Stimulated activated naive CD8-positive, alpha-beta T cell treated with anti-CD3 and anti-CD28 coated beads, Interleukin-15, Interleukin-2, amounts not matched to agents 100 ng/mL and 50 ng/mL, for 24 hours (primary cell): ENCODE measurements around the gene RHOV.
"Not testable (repeated sequence)": the region's sequence is repeated elsewhere in the genome, so short reads cannot be mapped to it uniquely, and the experiment has no call there.

Source experiments
- H3K27ac Mint-ChIP-seq: one replicate; pipeline ENCODE4 v1.8.0; 2021; ENCODE audit warnings: mild to moderate bottlenecking, mixed read lengths
- H3K27me3 Mint-ChIP-seq: one replicate; pipeline ENCODE4 v1.8.0; 2021; ENCODE audit warnings: mixed read lengths
- H3K36me3 Mint-ChIP-seq: one replicate; pipeline ENCODE4 v1.8.0; 2021; ENCODE audit warnings: low read depth, mixed read lengths
- H3K4me1 Mint-ChIP-seq: one replicate; pipeline ENCODE4 v1.8.0; 2021; ENCODE audit warnings: low read depth, mixed read lengths
- H3K4me3 Mint-ChIP-seq: one replicate; pipeline ENCODE4 v1.8.0; 2021; ENCODE audit warnings: mild to moderate bottlenecking, mixed read lengths
- H3K9me3 Mint-ChIP-seq: one replicate; pipeline ENCODE4 v1.8.0; 2021; ENCODE audit warnings: mixed read lengths

The RHOV gene

GRCh38 chr15:40869686-40870085, 4.3 kb downstream of the RHOV start:
- Mint-ChIP-seq H3K27me3 (peaks cover 6% of the 10 kb centered on the region), H3K4me1 (peaks cover 22% of the 10 kb centered on the region), H3K9me3 (no peaks in the 10 kb centered on the region), H3K4me3 (no peak overlapping the region), H3K27ac (no peak overlapping the region), H3K36me3 (no peaks in the 10 kb centered on the region)

- Mint-ChIP-seq H3K9me3 (no peaks in the 10 kb centered on the region), H3K4me1 (peaks cover 12% of the 10 kb centered on the region), H3K36me3 (no peaks in the 10 kb centered on the region), H3K4me3 (no peak overlapping the region), H3K27ac (no peak overlapping the region), H3K27me3 (no peaks in the 10 kb centered on the region)
Observed at GRCh38 chr15:40867199-40867598, 6.8 kb downstream of the RHOV start.

- no peaks in the 10 kb centered on the region for H3K36me3 Mint-ChIP-seq
- H3K27me3 Mint-ChIP-seq: no peaks in the 10 kb centered on the region
- peaks cover 7% of the 10 kb centered on the region for H3K4me1 Mint-ChIP-seq
- H3K4me3 Mint-ChIP-seq: no peak overlapping the region
- no peaks in the 10 kb centered on the region for H3K9me3 Mint-ChIP-seq
- no peak overlapping the region for H3K27ac Mint-ChIP-seq
Observed at GRCh38 chr15:40863660-40864270, 10.3 kb downstream of the RHOV start.

GRCh38 chr15:40861147-40861546, 12.9 kb downstream of the RHOV start:
- not testable (repeated sequence) for H3K36me3 Mint-ChIP-seq, H3K27ac Mint-ChIP-seq, H3K9me3 Mint-ChIP-seq, H3K4me3 Mint-ChIP-seq, H3K4me1 Mint-ChIP-seq, H3K27me3 Mint-ChIP-seq

- Mint-ChIP-seq H3K27ac (no peak overlapping the region), H3K36me3 (no peaks in the 10 kb centered on the region), H3K9me3 (no peaks in the 10 kb centered on the region), H3K4me1 (peaks cover 7% of the 10 kb centered on the region), H3K27me3 (no peaks in the 10 kb centered on the region), H3K4me3 (no peak overlapping the region)
Observed at GRCh38 chr15:40859206-40859851, 14.7 kb downstream of the RHOV start.

- H3K27ac Mint-ChIP-seq: no peak overlapping the region
- no peaks in the 10 kb centered on the region for H3K9me3 Mint-ChIP-seq
- H3K4me1 Mint-ChIP-seq: peaks cover 7% of the 10 kb centered on the region
- no peaks in the 10 kb centered on the region for H3K27me3 Mint-ChIP-seq
- no peak overlapping the region for H3K4me3 Mint-ChIP-seq
- H3K36me3 Mint-ChIP-seq: no peaks in the 10 kb centered on the region
Observed at GRCh38 chr15:40858706-40859105, 15.3 kb downstream of the RHOV start.

- H3K27ac Mint-ChIP-seq: no peak overlapping the region
- H3K27me3 Mint-ChIP-seq: no peaks in the 10 kb centered on the region
- H3K36me3 Mint-ChIP-seq: no peaks in the 10 kb centered on the region
- no peaks in the 10 kb centered on the region for H3K9me3 Mint-ChIP-seq
- H3K4me1 Mint-ChIP-seq: peaks cover 7% of the 10 kb centered on the region
- H3K4me3 Mint-ChIP-seq: no peak overlapping the region
Observed at GRCh38 chr15:40857601-40858341, 16.3 kb downstream of the RHOV start.

GRCh38 chr15:40856746-40857145, 17.3 kb downstream of the RHOV start:
- no peaks in the 10 kb centered on the region for H3K27me3 Mint-ChIP-seq
- peaks cover 7% of the 10 kb centered on the region for H3K4me1 Mint-ChIP-seq
- no peak overlapping the region for H3K27ac Mint-ChIP-seq
- no peaks in the 10 kb centered on the region for H3K9me3 Mint-ChIP-seq
- H3K36me3 Mint-ChIP-seq: no peaks in the 10 kb centered on the region
- no peak overlapping the region for H3K4me3 Mint-ChIP-seq

GRCh38 chr15:40855706-40856234, 18.3 kb downstream of the RHOV start:
- Mint-ChIP-seq H3K27ac (no peak overlapping the region), H3K36me3 (no peaks in the 10 kb centered on the region), H3K27me3 (no peaks in the 10 kb centered on the region), H3K4me3 (no peak overlapping the region), H3K4me1 (peaks cover 7% of the 10 kb centered on the region), H3K9me3 (no peaks in the 10 kb centered on the region)

GRCh38 chr15:40854161-40854560, 19.9 kb downstream of the RHOV start:
- H3K36me3 Mint-ChIP-seq: no peaks in the 10 kb centered on the region
- no peaks in the 10 kb centered on the region for H3K9me3 Mint-ChIP-seq
- no peak overlapping the region for H3K27ac Mint-ChIP-seq
- no peak overlapping the region for H3K4me3 Mint-ChIP-seq
- no peaks in the 10 kb centered on the region for H3K27me3 Mint-ChIP-seq
- peaks cover 3% of the 10 kb centered on the region for H3K4me1 Mint-ChIP-seq

GRCh38 chr15:40853241-40853890, 20.7 kb downstream of the RHOV start:
- no peaks in the 10 kb centered on the region for H3K4me1 Mint-ChIP-seq
- H3K27ac Mint-ChIP-seq: no peak overlapping the region
- H3K27me3 Mint-ChIP-seq: no peaks in the 10 kb centered on the region
- no peaks in the 10 kb centered on the region for H3K9me3 Mint-ChIP-seq
- no peaks in the 10 kb centered on the region for H3K36me3 Mint-ChIP-seq
- H3K4me3 Mint-ChIP-seq: no peak overlapping the region

GRCh38 chr15:40852529-40852928, 21.5 kb downstream of the RHOV start:
- no peaks in the 10 kb centered on the region for H3K9me3 Mint-ChIP-seq

GRCh38 chr15:40850576-40851112, 23.4 kb downstream of the RHOV start:
- Mint-ChIP-seq H3K36me3 (no peaks in the 10 kb centered on the region), H3K27me3 (no peaks in the 10 kb centered on the region), H3K4me3 (no peak overlapping the region), H3K4me1 (peaks cover 14% of the 10 kb centered on the region), H3K9me3 (no peaks in the 10 kb centered on the region), H3K27ac (no peak overlapping the region)

More at GRCh38 chr15:40852529-40852928, 21.5 kb downstream of the RHOV start:
- no peaks in the 10 kb centered on the region for H3K27me3 Mint-ChIP-seq
- no peaks in the 10 kb centered on the region for H3K4me1 Mint-ChIP-seq
- H3K36me3 Mint-ChIP-seq: no peaks in the 10 kb centered on the region
- H3K4me3 Mint-ChIP-seq: no peak overlapping the region
- no peak overlapping the region for H3K27ac Mint-ChIP-seq

- Mint-ChIP-seq H3K36me3 (no peaks in the 10 kb centered on the region), H3K4me3 (no peak overlapping the region), H3K4me1 (peaks cover 28% of the 10 kb centered on the region), H3K9me3 (no peaks in the 10 kb centered on the region), H3K27ac (no peak overlapping the region), H3K27me3 (peaks cover 4% of the 10 kb centered on the region)
Observed at GRCh38 chr15:40847223-40847961, 26.6 kb downstream of the RHOV start.
